SK-N-SH (cell line): ENCODE measurements around the gene QSER1.

Source experiments
- CTCF ChIP-seq: fragments of 200-600 bp; sonication (generic); IDR thresholded peaks from 2 replicates; pipeline ENCODE4 v1.6.1; 2017; ENCODE audit warnings: antibody characterized with exemption, mild to moderate bottlenecking, moderate library complexity
- EP300 ChIP-seq, 2 experiments: IDR thresholded peaks; 2 replicates each; pipeline versions ENCODE4 v1.4.0 to v1.6.1; 2012; ENCODE audit warnings: borderline replicate concordance in 1 of 2, low read depth in 1 of 2, low read length in 1 of 2
- EZH2phosphoT487 ChIP-seq: fragments of 200-600 bp; sonication (generic); IDR thresholded peaks from 2 replicates; pipeline ENCODE4 v1.6.1; 2017; ENCODE audit warnings: low read depth, mixed run types, mild to moderate bottlenecking, antibody characterized with exemption, moderate library complexity, borderline replicate concordance
- GABPA ChIP-seq: IDR thresholded peaks from 2 replicates; pipeline ENCODE4 v1.4.0; 2012; ENCODE audit warnings: low read depth, mild to moderate bottlenecking
- MAX ChIP-seq: IDR thresholded peaks from 2 replicates; pipeline ENCODE4 v1.4.0; 2012; ENCODE audit warnings: low read depth
- MXI1 ChIP-seq: IDR thresholded peaks from 2 replicates; pipeline ENCODE4 v1.6.1; 2012; ENCODE audit warnings: mild to moderate bottlenecking, low read depth, low read length, improper control_type of control experiment
- PBX3 ChIP-seq: IDR thresholded peaks from 2 replicates; pipeline ENCODE4; 2012
- POLR2AphosphoS5 ChIP-seq: IDR thresholded peaks from 2 replicates; pipeline ENCODE4 v1.6.1; 2012; ENCODE audit warnings: low read depth, low read length
- RAD21 ChIP-seq: IDR thresholded peaks from 2 replicates; pipeline ENCODE4 v1.6.1; 2012; ENCODE audit warnings: mild to moderate bottlenecking, low read length
- REST ChIP-seq: IDR thresholded peaks from 2 replicates; pipeline ENCODE4 v1.6.1; 2012; ENCODE audit warnings: mild to moderate bottlenecking, low read depth, low read length, moderate library complexity

GRCh38 chr11:33021501-33021900, 128.9 kb downstream of the QSER1 start:
- TF ChIP-seq CTCF, result no peak
- TF ChIP-seq MXI1, result no peak
- no peak for TF ChIP-seq PBX3
- TF ChIP-seq POLR2AphosphoS5, result no peak
- TF ChIP-seq MAX, result no peak
- no peak for TF ChIP-seq RAD21
- TF ChIP-seq EZH2phosphoT487, result no peak
- no peak for TF ChIP-seq GABPA
- no peak for TF ChIP-seq REST
- TF ChIP-seq EP300 (IDR thresholded peaks at IDR 0.05; ENCODE audit: borderline replicate concordance in 1 of 2, low read depth in 1 of 2, low read length in 1 of 2), result no peak
